GM12872 (cell line): ENCODE results near the gene NUP62CL.

Experiments
- TF ChIP-seq, protein P1 (sequence below): IDR thresholded peaks from 3 replicates; pipeline ENCODE4 v1.5.1; 2011; ENCODE audit warnings: low read depth, mild to moderate bottlenecking, low read length, moderate library complexity; ENCODE audit not compliant: insufficient read depth

Gene NUP62CL

DNA sequence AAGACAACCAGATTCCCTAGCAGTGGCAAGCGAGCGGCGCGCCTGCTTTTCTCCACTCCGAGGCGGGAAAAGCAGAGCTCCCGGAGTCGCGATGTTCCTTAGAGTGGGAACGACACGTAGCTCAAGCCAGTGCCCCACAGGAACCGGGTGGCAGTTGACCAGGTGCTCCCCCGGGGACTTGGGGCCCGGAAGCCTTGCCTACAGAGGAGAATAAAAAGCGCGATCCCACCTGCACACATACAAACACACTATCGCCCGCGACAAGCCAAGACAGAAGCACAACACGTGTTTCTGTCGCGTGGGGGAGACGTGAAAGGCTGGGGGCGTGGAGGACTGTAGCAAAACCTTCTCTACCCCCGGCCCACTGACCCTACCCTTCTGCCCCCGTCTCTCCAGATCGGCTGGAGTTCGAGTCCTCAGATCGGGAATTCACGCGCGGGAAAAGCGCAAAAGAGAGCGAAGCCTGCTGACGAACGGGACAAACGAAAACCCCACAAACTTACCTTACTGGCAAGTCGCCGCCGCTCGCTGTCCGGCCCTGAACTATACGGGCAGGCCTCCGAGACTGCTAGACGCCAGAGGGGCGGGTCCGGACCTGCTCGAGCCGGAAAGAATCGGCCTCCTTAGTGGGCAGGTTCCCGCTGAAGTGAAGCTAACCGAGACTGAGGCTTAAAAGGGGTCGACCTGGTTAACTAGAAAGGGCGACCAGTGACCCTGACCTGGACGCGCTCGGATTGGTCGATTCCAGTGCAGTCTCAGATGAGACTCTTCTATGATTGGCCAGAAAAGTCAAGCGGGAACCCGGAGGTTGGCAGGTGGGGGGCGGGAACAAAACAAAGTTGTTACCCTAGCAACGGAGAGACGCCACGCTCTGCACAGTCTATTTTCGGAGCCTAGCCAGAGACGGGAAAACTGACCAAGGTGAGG is at the start of gene NUP62CL, which contains the start of gene DNAAF6:
Gene NUP62CL (minus strand): TSS at position 664 of the 927 bp plus-strand sequence. CDS start 31,287 bp downstream, outside the sequence.
Gene DNAAF6 (plus strand): TSS at position 842 of the 927 bp plus-strand sequence. CDS start 6,265 bp downstream, outside the sequence.
- TF ChIP-seq, protein P1, sequence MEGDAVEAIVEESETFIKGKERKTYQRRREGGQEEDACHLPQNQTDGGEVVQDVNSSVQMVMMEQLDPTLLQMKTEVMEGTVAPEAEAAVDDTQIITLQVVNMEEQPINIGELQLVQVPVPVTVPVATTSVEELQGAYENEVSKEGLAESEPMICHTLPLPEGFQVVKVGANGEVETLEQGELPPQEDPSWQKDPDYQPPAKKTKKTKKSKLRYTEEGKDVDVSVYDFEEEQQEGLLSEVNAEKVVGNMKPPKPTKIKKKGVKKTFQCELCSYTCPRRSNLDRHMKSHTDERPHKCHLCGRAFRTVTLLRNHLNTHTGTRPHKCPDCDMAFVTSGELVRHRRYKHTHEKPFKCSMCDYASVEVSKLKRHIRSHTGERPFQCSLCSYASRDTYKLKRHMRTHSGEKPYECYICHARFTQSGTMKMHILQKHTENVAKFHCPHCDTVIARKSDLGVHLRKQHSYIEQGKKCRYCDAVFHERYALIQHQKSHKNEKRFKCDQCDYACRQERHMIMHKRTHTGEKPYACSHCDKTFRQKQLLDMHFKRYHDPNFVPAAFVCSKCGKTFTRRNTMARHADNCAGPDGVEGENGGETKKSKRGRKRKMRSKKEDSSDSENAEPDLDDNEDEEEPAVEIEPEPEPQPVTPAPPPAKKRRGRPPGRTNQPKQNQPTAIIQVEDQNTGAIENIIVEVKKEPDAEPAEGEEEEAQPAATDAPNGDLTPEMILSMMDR: no peak

DNA sequence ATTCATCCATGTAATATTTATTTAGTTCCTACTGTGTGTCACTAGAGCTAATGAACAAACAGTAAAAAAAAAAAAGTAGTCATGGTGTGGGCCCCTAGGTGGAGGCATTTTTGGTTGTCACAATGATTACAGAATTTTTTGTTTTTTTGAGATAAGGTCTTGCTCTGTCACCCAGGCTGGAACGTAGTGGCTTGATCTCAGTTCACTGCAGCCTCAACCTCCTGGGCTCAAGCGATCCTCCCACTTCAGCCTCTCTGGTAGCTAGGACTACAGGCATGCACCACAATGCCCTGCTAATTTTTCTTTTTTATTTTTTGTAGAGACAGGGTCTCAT is 22.2 kb upstream of the NUP62CL start:
- TF ChIP-seq, protein P1: no peak

DNA sequence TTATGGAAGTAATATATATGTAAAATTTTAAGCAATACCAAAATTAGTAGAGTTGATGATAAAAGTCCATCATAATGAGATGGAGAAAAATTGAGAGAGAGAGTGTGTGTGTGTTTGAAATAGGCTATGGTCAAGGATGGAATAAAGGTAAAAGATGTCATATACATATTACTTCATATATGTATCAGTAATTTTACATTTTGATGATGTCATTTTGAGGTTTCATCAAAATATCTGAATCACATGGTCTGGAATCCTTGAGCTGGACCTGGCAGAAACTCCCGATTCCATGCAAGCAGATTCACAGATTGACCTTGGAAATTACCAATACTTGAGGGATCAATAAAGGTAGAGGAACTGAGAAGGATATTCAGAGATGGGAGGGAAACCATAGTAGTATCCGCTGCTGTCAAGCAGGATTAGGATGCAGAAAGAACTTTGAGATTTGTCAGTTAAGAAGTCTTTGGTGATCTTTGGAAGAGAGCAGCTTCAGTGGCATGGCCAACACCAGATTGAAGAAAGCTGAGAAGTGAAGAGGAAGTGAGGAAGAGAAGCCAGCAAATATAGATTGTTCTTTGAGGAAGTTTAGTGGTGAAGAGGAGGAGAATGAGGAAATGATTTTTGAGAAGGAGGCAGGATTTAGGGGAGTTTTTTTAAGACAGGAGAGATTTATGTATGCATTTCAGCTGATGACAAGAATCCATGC is 21.7 kb upstream of the NUP62CL start:
- TF ChIP-seq, protein P1: no peak

DNA sequence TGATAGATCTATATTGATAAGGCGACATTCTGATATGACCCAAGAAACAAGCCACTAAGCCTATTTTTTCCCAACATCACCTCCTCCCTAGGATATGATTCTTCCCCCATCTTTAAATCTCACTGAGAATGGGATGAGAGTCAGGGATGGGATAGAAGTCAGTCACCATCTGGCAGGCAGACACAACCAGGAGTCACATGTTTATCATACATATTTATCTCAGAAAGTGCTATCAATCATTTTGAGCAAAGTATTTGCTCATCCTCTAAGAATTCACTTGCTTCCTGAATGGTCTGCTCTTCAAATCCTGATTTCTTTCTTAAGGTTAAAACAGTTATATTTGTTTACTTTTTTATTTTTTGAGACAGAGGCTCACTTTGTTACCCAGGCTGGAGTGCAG is 20.5 kb upstream of the NUP62CL start:
- TF ChIP-seq, protein P1: no peak

GRCh38 chrX:107213477-107213876 is 7.2 kb upstream of the NUP62CL start:
- TF ChIP-seq, protein P1: no peak

DNA sequence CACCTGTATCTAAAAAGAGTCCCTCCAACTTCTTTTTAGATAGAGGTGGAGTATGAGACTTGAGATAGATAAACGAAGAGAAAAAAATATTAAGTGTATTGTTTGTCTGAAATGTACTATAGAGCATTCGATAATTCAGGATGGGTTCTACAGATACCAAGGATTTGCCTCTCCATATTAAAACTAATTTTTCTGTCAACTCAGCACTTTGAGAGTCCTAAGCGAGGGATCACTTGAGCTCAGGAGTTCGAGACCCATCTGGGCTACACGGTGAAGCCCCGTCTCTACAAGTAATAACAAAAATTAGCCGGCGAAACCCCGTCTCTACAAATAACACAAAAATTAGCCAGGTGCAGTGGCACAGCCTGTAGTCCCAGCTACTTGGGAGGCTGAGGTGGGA is 1.7 kb upstream of the NUP62CL start:
- TF ChIP-seq, protein P1: no peak

- TF ChIP-seq, protein P1: no peak
Observed at GRCh38 chrX:107207089-107207488, 856 bp upstream of the NUP62CL start.
